M059J (cell line): ENCODE data around the gene INPP5E. TPM values are rescaled to one million over a fixed set of nuclear protein-coding genes. Genes with fewer than 3 reads are reported as not detected.
"Not testable (repeated sequence)": the region's sequence is repeated elsewhere in the genome, so short reads cannot be mapped to it uniquely, and the experiment has no call there.

Experiments
- DNase-seq: peaks from one replicate; pipeline ENCODE4 v3.0.0-alpha.2; 2012; ENCODE audit warnings: low read depth
- total RNA-seq: library from RNA; depleted of rRNA; stranded (reverse); fragments of >200 nt; shearing (Covaris generic); gene quantifications from 2 replicates; pipeline ENCODE4 v1.2.3, GENCODE V29; 2014

The INPP5E gene
- total RNA-seq, 1 experiment from 2014 or later: 7.6 TPM

DNA sequence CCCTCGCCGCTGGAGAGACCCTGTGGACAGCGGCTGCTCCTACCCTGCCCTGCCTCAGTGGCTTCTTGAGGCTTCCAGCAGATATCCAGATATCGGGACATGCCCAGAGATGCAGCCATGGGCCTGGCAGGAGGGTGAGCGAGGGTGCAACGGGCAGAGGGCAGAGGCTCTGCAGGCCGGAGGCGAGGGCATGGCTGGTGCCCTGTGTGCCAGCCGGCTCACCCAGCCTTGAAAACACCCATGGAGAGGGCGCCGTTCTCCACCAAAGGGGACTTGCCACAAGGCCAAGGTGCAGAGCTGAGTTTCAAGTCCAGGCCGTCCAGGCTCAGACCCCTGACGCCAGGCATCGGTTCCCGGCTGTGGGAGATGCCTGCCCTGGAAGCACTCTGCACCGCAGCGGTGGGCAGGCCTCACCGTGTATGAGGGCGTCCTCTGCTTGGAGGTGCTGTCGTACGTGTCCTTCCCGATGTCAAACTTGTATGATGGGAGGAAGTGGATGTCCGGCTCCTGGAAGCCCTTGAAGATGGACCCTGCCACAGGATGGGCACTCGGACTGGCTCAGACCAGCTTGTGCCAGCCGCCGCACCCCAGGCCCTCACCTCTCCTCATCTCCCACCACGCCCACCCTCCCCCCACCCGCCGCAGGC lies 8.9 kb downstream of the INPP5E start:
- no peak for DNase-seq

DNA sequence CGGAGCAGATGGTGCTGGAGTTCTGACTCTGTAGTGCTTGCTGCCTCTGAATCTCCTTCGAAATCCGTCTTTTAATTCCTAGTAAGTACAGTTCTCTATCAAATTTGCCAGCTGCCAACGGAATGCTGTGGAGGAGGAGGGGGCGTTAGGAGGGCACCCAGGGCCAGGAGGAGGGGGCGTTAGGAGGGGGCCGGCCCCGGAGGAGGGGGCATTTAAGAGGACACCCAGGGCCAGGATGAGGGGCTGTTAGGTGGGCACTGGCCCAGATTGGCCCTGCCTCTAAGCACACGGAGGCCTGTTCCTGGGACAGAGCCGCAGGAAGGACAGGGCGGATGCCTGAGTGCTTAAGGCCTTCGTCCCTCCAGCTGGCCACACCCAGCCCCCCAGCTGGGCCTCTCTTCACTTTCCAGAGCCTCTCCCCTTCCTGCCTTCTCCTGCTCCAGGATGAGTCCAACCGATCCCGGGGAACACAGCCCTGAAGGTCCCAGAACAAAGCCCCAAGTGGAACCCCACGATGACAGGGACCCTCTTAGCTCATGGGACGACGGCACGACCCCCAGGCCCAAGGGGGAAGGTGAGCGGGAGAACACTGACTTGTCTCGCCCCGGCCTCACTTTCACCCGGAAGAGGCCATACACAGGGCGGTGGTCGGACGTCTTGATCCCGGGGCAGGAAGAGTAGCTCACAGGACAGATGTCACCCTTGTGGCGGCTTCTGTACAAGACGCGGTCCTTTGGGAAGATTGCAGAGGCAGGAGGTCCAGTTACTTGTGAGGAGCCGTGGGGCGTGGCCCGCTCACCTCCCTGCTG lies 9.8 kb downstream of the INPP5E start:
- DNase-seq: no peak

DNA sequence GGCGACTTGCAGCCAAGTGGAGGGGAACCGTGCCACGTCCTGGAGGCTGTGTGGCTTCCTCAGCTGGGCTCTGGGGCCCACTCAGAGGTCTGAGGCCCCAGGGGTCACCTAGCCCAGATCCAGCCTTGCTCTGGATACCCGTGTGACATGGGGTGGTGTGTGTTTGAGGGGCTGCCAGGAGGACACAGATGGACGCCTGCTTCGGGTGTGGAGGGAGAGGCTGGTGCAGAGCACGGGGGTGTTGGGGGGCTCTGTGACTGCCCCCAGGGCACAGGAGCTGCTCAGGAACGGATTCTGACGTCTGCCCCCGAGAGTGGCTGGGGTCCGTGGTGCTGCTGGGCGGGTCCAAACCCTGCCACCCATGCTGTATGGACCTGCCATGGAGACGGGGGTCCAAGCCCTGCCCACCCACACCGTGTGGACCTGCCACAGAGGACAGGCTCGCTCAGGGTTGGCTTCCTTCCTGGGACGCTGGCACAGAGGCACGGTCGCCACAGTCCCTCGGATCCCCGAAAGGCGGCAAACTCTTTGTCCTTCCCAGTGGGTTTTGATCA lies 10.5 kb downstream of the INPP5E start:
- DNase-seq: no peak

DNA sequence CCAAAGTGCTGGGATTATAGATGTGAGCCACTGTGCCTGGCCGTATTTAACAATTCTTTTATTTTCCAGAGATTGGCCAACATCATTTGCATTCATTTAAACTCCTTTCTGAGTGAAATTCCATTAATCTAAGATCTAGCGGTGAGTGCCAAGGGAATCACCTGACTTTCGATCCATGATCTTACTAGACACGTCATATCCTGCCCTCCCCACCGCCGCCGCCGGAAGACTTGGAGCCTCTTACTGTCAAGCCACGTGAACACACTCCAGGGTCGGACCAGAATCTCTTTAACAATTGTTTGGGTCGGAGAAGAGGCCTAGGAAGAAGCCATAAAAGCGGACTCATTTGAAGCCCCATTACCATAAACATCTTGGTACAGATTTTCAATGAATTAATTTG lies 12.9 kb downstream of the INPP5E start:
- no peak for DNase-seq

DNA sequence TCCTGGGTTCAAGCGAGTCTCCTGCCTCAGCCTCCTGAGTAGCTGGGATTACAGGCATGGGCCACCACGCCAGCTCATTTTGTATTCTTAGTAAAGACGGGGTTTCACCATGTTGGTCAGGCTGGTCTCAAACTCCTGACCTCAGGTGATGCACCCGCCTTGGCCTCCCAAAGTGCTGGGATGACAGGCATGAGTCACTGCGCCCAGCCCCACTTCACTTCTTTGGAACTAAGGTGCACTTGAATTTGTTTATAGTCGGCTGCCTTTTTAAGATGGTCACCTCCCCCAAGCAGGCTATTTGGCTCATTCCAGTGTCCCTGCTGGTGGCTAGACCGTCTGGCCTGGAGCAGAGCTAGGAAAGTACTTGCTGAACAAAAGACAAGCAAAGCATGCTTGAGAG lies 14.3 kb downstream of the INPP5E start:
- peak; percentile 62 for DNase-seq

DNA sequence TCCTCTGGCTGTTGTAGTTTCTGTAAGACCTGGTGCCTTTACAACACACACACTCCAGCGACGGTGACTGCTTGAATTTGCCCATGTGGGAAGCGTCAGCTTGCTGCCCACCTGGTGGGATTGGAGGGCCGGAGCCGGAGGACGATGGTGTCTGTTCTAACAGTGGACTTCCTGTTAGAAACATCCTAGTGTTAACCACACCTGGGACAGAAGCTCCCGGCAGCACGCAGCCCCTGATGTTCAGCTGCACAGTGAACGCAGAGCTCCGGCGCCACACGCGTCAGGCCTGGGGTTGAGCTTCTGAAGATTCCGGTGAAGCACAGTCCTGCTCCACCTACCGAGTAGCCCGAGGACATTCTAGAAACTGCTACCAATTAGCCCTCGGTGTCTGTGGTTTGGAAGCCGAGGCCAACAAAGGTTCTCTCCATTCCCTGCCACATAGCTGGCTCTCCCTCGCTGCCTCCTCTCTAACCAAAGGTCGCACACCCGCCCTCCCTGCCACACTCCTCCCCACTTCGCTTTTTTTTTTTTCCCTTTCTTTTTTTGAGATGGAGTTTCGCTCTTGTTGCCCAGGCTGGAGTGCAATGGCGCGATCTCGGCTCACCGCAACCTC lies 14.8 kb downstream of the INPP5E start:
- peak; percentile 74 for DNase-seq

DNA sequence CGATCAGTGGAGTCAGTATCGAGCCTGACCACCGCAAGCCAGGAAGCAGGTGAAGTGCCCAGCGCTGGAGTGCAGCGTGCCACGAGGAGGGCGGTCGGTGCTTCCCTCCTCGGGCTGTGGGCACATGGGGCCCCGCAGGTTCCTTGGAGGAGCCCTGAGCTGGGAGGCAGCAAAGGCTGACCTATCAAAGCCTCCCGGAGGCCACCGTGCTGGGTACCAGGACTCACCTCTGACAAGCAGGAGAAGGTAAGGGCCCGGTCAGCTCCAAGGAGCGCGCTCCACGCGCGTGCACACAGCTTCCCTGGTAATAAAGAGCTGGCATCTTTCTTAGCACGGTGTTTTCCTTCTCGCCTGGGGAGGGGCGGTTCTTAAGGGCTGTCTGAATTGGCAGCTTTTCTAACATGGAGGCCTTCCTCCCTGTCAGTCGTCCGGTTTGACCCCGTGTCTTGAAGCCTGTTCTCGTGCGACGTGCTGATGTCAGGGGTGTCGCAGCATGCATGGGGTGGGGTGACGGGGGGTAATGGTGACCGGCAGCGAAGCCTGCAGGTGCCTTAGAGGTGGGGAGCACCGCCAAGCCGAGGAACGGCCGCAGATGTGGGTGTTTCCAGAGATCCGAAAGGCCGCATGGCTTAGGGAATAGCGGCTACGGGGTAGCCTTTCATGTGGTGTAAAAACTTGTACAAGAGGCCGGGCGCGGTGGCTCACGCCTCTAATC lies 16.1 kb downstream of the INPP5E start:
- DNase-seq: no peak

DNA sequence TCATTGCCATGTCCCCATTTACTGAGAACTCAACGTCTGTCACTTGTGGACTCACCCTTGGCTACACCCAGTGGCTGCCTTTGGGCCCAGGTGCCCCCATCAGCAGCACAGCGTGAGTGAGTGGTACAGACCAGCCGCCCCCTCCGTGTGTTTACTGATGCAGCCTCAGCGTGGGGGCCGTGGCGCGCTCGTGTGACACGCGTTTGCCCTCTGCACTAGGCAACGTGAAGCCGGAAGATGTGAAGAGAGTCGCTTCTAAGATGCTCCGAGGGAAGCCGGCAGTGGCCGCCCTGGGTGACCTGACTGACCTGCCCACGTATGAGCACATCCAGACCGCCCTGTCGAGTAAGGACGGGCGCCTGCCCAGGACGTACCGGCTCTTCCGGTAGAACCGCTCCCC lies 16.8 kb downstream of the INPP5E start:
- DNase-seq: no peak

DNA sequence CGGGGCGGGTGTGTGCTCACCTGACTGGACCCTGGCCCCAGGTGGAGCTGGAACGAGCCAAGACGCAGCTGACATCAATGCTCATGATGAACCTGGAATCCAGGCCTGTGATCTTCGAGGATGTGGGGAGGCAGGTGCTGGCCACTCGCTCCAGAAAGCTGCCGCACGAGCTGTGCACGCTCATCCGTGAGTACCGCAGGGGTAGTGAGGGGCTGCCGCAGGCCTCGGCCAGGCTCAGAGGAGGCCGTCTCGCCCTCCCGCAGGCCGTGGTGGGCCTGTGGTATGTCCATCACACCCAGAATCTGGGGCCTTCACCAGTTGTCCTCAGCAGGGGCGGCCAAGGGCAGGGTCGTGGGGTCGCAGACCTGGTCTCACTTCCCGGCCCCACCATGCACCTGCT lies 17.9 kb downstream of the INPP5E start:
- DNase-seq: no peak

DNA sequence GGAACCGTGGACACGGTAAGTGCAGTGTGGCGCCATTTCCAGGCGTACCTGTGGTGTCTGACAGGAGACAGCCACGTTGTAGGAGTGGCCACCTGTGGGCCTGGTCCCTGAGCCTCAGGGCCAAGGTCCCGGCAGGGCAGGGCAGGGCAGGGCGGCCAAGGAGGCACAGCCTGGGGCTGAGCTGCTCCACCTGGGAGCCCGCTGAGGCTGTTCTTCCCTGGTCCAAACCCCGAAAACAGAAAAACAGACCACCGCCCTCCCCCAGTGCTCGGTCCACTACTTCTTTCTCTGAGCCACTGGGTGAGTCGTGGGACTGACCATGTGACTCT lies 20.6 kb downstream of the INPP5E start:
- no peak for DNase-seq

DNA sequence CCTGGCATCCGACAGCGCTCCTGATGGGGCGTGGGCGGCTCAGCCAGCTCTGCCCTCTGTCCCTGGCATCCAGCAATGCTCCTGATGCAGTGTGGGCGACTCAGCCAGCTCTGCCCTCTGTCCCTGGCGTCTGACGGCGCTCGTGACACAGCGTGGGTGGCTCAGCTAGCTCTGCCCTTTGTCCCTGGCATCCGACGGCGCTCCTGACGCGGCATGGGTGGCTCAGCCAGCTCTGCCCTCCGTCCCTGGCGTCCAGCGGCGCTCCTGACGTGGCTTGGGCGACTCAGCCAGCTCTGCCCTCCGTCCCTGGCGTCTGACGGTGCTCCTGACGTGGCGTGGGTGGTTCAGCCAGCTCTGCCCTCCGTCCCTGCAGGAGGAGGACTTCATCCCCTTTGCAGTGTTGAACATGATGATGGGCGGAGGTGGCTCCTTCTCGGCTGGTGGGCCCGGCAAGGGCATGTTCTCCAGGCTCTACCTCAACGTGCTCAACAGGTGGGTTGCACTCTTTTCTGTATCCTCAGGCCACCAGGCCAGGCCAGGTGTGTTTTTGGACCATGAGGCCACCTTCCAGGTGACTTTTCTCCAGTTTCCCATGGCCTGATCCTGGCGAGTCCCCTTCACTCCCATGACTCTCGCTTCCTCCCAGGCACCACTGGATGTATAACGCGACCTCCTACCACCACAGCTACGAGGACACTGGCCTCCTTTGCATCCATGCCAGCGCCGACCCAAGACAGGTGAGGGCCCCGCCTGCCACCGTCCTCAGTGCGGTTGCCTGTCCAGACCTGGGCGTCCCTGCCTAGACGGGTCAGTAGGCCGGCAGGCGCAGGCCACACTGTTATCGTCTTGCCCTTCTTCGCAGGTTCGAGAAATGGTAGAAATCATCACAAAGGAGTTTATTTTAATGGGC lies 21.2 kb downstream of the INPP5E start:
- DNase-seq: no peak

DNA sequence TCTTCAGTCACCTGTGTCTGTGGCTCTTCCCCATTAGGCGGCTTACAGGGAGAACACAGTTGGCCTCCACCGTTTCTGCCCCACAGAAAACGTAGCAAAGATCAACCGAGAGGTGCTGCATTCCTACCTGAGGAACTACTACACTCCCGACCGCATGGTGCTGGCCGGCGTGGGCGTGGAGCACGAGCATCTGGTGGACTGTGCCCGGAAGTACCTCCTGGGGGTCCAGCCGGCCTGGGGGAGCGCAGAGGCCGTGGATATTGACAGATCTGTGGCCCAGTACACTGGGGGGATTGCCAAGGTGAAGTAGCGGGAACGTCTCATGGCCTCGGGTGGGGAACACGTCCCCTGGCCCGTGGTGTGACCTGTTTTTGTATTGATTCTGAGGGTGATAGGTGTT lies 22.7 kb downstream of the INPP5E start:
- no peak for DNase-seq

DNA sequence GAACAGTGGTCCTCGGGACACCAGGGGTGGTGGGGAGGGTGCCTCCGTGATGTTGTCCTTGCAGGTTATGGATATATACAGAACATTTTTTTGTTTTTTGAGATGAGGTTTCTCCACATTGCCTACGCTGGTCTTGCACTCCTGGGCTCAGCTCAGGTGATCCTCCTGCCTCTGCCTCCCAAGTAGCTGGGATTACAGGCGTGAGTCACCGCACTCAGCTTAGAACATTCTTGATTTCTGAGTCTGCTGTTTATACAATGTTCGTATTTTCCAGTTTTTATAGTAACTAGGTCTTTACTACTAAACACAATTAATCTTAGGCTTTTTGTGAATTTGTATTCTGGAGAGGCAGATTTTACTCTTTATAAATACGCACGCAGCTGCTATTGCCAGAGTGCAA lies 23.2 kb downstream of the INPP5E start:
- DNase-seq: peak; percentile 25

DNA sequence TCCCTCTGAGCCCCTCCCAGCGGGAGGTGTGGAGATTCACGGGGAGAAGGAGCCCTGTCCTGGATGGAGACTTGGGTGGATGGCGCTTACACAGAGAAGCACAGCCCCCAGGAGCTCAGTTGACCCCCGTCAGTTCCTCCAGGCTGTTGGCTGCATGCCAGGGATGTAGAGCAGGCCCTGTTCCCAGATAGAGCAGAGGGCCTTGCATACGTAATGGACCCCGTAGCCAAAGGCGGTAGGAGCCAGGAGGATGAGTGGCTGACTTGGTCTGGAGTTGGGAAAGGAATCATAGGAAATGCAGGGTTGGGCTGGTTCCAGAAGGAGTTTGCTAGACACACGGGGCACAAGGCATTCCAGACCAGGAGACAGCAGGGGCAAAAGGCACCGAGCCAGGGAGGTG lies 26.7 kb downstream of the INPP5E start:
- no peak for DNase-seq

DNA sequence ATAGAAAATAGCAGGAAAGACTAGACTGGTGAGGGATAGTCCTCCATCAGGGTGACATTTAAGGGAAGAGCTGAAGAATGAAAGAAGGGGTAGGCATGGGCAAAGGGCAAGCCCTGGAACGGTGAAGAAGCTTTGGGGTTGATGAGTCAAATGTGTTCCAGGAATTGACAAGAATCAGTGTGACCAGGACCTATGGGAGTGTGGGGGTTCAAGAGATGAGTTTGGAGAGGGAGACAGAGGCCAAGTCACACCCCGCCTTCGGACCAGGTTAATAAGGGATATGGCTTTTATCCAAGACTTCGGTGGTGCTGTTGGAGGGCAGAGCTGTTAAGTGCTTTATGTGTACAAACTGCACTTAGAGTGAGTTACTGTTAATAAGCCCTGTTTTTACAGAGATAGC lies 28.3 kb downstream of the INPP5E start:
- DNase-seq: no peak

DNA sequence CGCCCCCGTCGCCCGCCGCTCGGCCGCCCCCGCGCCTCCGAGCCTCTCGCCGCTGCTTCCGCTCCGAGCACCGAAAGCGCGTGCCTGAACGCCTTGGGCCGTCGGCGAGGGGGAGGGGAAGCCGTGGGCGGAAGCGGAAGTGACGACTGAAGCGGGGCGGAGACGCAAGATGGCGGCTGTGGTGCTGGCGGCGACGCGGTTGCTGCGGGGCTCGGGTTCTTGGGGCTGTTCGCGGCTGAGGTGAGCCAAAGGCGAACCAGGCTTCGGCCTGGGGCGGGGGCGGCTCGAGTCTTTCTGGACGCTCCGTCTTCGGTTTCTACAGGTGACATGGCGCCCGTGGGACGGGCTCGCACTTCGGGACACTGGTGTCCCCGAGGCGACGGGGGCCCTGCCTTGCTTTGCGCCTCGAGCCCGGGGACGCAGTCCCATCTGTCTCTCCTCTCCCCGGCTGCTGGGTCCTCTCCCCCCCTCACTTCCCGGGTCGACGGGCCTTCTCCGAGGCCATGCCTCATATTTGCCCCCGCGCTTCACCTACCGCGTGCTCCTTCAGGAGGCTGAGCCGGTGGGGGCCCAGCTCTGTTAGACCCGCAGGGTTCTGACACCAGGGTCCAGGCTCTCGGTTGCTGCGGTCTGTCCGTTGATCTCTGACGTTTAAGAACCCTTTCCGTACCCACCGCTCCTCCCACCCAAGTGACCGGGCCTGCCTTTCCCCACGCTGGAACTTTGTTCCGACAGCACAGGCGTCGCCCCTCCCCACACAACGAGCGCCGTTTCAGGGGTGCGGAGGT lies 29.0 kb downstream of the INPP5E start, which contains the start of the genes ENTR1 and PMPCA:
ENTR1 (minus strand) TSS at position 115 of the 788 bp plus-strand sequence. CDS start 217 bp downstream, outside the sequence.
PMPCA (plus strand) TSS at position 159 of the 788 bp plus-strand sequence; CDS start at position 170, 11 bp downstream.
- DNase-seq: peak; percentile 87

DNA sequence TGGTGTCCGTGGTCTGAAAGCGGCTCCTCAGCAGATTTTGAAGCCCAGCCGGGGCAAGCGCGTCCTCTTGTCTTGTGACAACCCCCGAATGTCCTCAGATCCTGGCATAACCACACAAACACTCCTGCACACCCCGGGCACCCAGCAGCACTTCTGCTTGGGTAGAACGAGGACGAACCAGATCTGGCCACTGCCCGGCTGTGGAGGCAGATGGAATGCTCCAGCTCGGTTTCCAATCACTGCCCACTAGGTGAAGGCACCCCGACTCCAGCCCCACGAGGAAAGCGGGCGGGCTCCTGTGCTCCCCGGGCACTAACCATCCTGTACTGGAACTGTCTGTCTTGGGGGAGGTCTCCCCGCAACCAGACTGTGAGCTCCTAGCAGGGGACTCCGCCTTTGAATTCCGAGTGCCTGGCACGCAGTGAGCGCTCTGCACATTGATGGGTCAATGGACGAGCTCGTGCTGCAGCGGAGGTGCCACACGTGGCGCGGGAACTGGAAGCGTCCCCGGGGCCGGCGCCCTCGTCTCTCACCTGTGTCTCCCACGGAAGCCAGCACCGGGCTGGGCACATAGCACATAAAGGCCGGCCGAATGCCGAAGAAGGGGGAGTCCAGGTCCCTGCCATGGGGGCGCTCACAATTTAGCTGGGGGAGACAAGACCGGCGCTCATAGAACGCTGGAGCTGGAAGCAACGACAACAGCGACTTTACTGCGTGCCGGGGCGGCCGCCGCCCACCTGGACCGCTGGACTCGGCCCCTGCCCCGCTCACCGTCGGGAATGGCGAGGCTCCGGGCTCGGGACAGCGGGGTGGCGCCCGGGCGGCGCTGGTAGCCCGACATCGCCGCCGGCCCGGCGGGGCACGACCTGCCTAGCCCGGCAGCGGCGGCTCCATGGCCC lies 29.8 kb downstream of the INPP5E start:
- DNase-seq: peak; percentile 27

DNA sequence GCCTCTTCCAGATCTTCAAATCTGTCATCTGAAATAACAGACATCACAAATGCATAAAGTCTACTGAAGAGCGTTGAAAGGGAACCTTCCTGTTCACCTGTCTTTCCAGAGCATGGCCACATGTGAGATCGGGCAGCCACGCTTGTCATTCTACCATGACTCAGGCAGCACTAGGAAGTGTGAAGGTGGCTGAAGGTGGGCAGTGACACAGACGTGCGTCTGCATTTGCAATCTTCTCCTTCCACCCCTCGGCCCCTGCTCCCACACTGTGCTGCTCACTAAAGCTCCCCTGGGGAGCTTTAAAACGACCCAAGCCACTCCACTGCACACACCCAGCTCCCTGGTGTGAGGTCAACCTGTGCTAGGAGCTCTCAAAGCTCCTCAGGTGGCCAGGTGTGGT lies 31.7 kb downstream of the INPP5E start:
- no peak for DNase-seq

DNA sequence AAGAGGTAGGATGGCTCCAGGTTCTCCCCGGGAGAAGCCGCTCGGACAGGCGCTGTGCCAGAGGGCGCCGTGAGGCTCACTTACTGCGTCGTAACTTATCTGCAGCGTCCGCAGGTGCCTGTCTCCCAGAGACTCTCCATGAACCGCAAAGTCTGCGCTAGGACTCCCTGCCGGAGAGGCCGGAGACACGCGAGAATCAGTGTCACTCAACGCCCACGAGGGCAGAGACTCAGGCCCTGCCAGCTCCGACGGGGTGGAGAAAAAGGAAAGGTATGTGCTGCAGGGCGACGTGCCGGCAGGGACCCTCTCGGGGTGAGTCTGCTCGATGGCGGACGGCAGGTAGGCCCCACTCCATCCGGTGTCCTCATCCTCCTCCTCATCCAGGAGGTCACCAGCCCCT lies 32.6 kb downstream of the INPP5E start:
- DNase-seq: not testable (repeated sequence)
